Measurements from ENCODE around the gene C19orf44. TPM values are rescaled to one million over a fixed set of nuclear protein-coding genes. Genes with fewer than 3 reads are reported as not detected.
"Not testable (repeated sequence)": the region's sequence is repeated elsewhere in the genome, so short reads cannot be mapped to it uniquely, and the experiment has no call there.

C19orf44 gene
- total RNA-seq, 2 donors from 2014 or later = 4.9 to 14.8 TPM

- peaks cover 33% of the 10 kb centered on the region for H3K4me1 ChIP-seq
- peak overlapping the region; percentile 36 to 94 (median 86) for H3K27ac ChIP-seq
- intact Hi-C loops (cut with DNase I) = no loop called here
- peak overlapping the region; percentile 98 to 99 for H3K4me3 ChIP-seq
- WGBS, 2 donors = 1% methylated on average over 14 to 29 of the region's 29 CpGs
- ATAC-seq = peak; percentile 2
- no peak for DNase-seq
- H3K36me3 ChIP-seq (replicated peaks in 1 of 2; ENCODE audit: insufficient read depth in 1 of 2, low read depth in 2 of 2) = no peaks in the 10 kb centered on the region
- H3K9me3 ChIP-seq = no peaks in the 10 kb centered on the region
- TF ChIP-seq, protein P1, sequence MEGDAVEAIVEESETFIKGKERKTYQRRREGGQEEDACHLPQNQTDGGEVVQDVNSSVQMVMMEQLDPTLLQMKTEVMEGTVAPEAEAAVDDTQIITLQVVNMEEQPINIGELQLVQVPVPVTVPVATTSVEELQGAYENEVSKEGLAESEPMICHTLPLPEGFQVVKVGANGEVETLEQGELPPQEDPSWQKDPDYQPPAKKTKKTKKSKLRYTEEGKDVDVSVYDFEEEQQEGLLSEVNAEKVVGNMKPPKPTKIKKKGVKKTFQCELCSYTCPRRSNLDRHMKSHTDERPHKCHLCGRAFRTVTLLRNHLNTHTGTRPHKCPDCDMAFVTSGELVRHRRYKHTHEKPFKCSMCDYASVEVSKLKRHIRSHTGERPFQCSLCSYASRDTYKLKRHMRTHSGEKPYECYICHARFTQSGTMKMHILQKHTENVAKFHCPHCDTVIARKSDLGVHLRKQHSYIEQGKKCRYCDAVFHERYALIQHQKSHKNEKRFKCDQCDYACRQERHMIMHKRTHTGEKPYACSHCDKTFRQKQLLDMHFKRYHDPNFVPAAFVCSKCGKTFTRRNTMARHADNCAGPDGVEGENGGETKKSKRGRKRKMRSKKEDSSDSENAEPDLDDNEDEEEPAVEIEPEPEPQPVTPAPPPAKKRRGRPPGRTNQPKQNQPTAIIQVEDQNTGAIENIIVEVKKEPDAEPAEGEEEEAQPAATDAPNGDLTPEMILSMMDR (IDR thresholded peaks at IDR 0.05) = no peak
- no peak for TF ChIP-seq POLR2A (IDR thresholded peaks at IDR 0.05)
- no peaks in the 10 kb centered on the region for H3K27me3 ChIP-seq
Observed at GRCh38 chr19:16541526-16542044, 45.4 kb downstream of the C19orf44 start.

DNA sequence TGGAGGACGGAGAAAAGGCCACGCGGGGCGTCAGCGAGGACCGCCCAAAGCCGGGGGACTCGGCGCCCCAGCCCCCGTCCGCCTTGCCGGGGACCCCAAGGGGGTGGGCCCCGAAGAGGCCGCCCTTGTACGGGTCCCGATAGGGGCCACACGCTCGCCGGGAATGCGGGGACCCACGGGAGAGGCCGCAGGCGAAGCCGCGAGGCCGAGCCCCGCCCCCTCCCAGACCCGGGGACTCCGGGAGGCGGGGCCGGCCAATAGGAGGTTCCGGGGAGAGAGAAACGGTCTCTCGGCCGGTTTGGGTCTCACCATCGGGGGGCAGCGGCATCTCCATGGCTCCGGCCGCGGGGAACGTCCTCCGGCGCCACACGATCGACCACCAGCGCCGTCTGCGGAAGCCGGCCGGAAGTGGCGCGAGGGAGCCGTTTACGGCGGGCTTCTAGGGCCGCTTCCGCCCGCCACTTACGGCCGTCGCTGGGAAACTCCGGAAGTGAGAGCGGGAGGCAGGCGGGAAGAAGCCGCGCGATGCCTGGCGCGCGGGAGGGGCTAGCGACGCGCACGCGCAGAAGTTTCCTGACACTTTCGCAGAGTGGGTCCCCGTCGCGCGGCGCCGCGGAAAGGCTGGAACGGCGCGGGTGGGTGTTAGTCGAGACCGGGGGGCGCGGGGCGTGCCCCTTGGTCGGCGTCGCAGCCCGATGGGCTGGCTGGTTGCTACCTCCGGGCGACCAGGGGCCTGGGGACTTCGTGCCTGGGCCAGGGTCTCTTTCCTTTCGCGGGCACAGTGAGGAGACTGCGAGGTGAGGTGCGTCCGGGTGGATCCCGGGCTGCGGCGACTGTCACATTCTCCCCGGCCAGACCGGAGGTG lies 46.1 kb downstream of the C19orf44 start, which contains the start of gene CHERP:
Gene CHERP (minus strand): TSS at position 393 of the 865 bp plus-strand sequence. CDS start 59 bp downstream, at position 334.
- Histone ChIP-seq H3K27ac (peak within 1 kb of the TSS; percentile 83 to 94 (median 88)), H3K9me3 (no peaks in the 10 kb centered on the region), H3K27me3 (no peaks in the 10 kb centered on the region), H3K4me3 (peak within 1 kb of the TSS; percentile 98 to 99), H3K36me3 (replicated peaks in 1 of 2; ENCODE audit: insufficient read depth in 1 of 2, low read depth in 2 of 2) (no peaks in the 10 kb centered on the region), H3K4me1 (peaks cover 33% of the 10 kb centered on the region)
- peak; percentile 44 to 82 (median 76) for TF ChIP-seq POLR2A (IDR thresholded peaks at IDR 0.05)
- TF ChIP-seq, protein P1 (IDR thresholded peaks at IDR 0.05) = peak in 1 of 7 experiments; percentile 16
- peak; percentile 97 for ATAC-seq
- peak; percentile 93 to 95 (median 94) for DNase-seq
- WGBS, 2 donors = 0% methylated on average over 98 of the region's 108 CpGs; no CpG with 5 or more reads in 1 of the 2 donors
- intact Hi-C loops (cut with DNase I) = no loop called here

DNA sequence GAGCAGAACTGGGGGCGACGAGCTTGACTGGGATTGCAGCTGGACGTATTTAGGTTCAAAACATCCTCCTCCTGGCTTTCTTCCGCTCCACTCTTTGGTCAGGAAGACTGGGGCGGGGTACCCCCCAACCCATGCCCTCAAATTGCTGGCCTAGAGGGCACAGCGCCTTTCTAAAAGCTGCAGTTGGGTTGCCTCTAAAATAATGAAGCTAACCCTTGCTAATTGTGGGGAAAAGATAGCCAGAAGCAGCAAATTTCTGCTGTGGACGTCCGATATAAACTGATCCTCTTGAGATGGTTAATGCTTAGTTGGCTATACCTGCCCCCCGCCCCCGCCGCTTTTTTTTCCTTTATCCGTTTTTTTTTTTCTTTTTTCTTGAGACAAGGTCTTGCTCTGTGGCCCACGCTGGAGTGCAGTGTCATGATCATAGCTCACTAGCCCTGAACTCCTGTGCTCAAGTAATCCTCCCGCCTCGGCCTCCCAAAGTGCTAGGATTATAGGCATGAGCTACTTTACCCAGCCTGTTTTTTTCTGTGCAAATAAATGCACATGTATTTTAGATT lies 46.8 kb downstream of the C19orf44 start:
- H3K9me3 ChIP-seq = no peaks in the 10 kb centered on the region
- peak; percentile 11 for ATAC-seq
- H3K27ac ChIP-seq = peak overlapping the region; percentile 83 to 94 (median 88)
- no peaks in the 10 kb centered on the region for H3K36me3 ChIP-seq (replicated peaks in 1 of 2; ENCODE audit: insufficient read depth in 1 of 2, low read depth in 2 of 2)
- intact Hi-C loops (cut with DNase I) = no loop called here
- peaks cover 33% of the 10 kb centered on the region for H3K4me1 ChIP-seq
- H3K4me3 ChIP-seq = peak overlapping the region; percentile 98 to 99
- no peaks in the 10 kb centered on the region for H3K27me3 ChIP-seq
- DNase-seq = no peak
- WGBS, 2 donors = 2 to 4% methylated on average over 15 of the region's 15 CpGs
- TF ChIP-seq, protein P1 (IDR thresholded peaks at IDR 0.05) = no peak

GRCh38 chr19:16543734-16544133 lies 47.5 kb downstream of the C19orf44 start:
- DNase-seq; H3K36me3 ChIP-seq (replicated peaks in 1 of 2; ENCODE audit: insufficient read depth in 1 of 2, low read depth in 2 of 2); ATAC-seq; H3K9me3 ChIP-seq; H3K4me3 ChIP-seq; H3K27ac ChIP-seq; intact Hi-C loops (cut with DNase I); H3K27me3 ChIP-seq: not testable (repeated sequence)
- H3K4me1 ChIP-seq = peaks cover 33% of the 10 kb centered on the region
- WGBS, 2 donors = 79 to 82% methylated on average over 6 of the region's 6 CpGs

All from body of pancreas (tissue), 4 donors.